HepG2 (cell line): ENCODE data around the gene OR13D1. TPM values are rescaled to one million over a fixed set of nuclear protein-coding genes. Genes with fewer than 3 reads are reported as not detected.

ENCODE experiments used
- ATAC-seq: fragments of 200-7000 bp; cut with Tn5 transposase; 3 replicates; pipeline ENCODE4 v1.9.1; 2020; ENCODE audit warnings: mild to moderate bottlenecking, moderate library complexity
- BruUV-seq: library from RNA; stranded (reverse); fragments of 400-500 nt; replicated peaks from 2 replicates; lab custom pipeline; 2021; lab: Mats Ljungman, UMichigan
- CTCF ChIA-PET: fragments of 300-600 bp; formaldehyde crosslinking; extraction: SDS; loops from one replicate; lab custom pipeline; 2021; ENCODE audit warnings: low total read pairs, inconsistent platforms, low intra/inter-chr PET ratio; lab: Yijun Ruan, JAX
- POLR2A ChIA-PET: fragments of 350-600 bp; sonication (Branson Sonifier 250); formaldehyde crosslinking; loops from one replicate; lab custom pipeline; 2020; ENCODE audit warnings: antibody characterized with exemption, inconsistent platforms; lab: Yijun Ruan, JAX
- DNase-seq: peaks from one replicate; pipeline ENCODE4 v3.0.0-alpha.2; 2015; ENCODE audit warnings: low spot score
- FAIRE-seq: peaks from 3 replicates; lab custom pipeline; 2011; peaks lifted over from hg19 to GRCh38; lab: Jason Lieb, UNC
- H2AFZ ChIP-seq: one replicate; pipeline ENCODE4 v1.6.1; 2011; ENCODE audit warnings: low read length, inconsistent platforms
- H3K27ac ChIP-seq: fragments of 300-600 bp; 3 replicates; pipeline ENCODE4 v1.8.0; 2011; ENCODE audit warnings: mixed run types, mild to moderate bottlenecking, mixed read lengths, low read length, inconsistent platforms; ENCODE audit not compliant: insufficient read depth; ENCODE audit errors: extremely low read length
- H3K27me3 ChIP-seq, 2 experiments: fragments of 200-600 bp in 1 of 2; 2 replicates in 1 of 2; 3 replicates in 1 of 2; pipeline versions ENCODE4 v1.6.0 to v1.8.0; 2011; ENCODE audit warnings: low read length in 2 of 2, mild to moderate bottlenecking in 2 of 2, moderate library complexity in 2 of 2, inconsistent platforms in 1 of 2; ENCODE audit not compliant: insufficient read depth in 2 of 2, control insufficient read depth in 1 of 2
- H3K36me3 ChIP-seq, 2 experiments: fragments of 200-600 bp in 1 of 2; replicated peaks in 1 of 2; 2 replicates in 1 of 2; 3 replicates in 1 of 2; pipeline versions ENCODE4 v1.5.1 to v1.8.0; 2011; ENCODE audit warnings: low read length in 2 of 2, inconsistent platforms in 1 of 2; ENCODE audit not compliant: insufficient read depth in 2 of 2, control insufficient read depth in 1 of 2
- H3K4me1 ChIP-seq: 2 replicates; pipeline ENCODE4 v1.5.1; 2012; ENCODE audit warnings: low read length, inconsistent platforms; ENCODE audit not compliant: insufficient read depth
- H3K4me2 ChIP-seq: 2 replicates; pipeline ENCODE4 v1.6.0; 2011; ENCODE audit warnings: low read depth, low read length, inconsistent platforms
- H3K4me3 ChIP-seq, 3 experiments: fragments of 200-600 bp in 1 of 3; sonication (generic), shearing (Covaris generic) in 1 of 3; replicated peaks in 1 of 3; 2 replicates each; pipeline ENCODE4 v1.5.1; 2011 to 2016; ENCODE audit warnings: low read length in 3 of 3, inconsistent platforms in 2 of 3, low read depth in 2 of 3, mild to moderate bottlenecking in 2 of 3, control low read depth in 1 of 3, mixed read lengths in 1 of 3; ENCODE audit not compliant: insufficient read depth in 1 of 3
- H3K79me2 ChIP-seq: one replicate; pipeline ENCODE4 v1.6.1; 2011; ENCODE audit warnings: low read length, inconsistent platforms; ENCODE audit not compliant: insufficient read depth
- H3K9ac ChIP-seq: 2 replicates; pipeline ENCODE4 v1.6.0; 2011; ENCODE audit warnings: mild to moderate bottlenecking, low read depth, low read length, inconsistent platforms; ENCODE audit not compliant: insufficient read depth
- H3K9me3 ChIP-seq: 2 replicates; pipeline ENCODE4 v1.5.1; 2012; ENCODE audit warnings: mild to moderate bottlenecking, low read length
- H4K20me1 ChIP-seq: 2 replicates; pipeline ENCODE4 v1.6.0; 2011; ENCODE audit warnings: inconsistent platforms, mild to moderate bottlenecking, low read length, moderate library complexity; ENCODE audit not compliant: insufficient read depth
- ARNT ChIP-seq: fragments of 450-650 bp; IDR thresholded peaks from 2 replicates; pipeline ENCODE4 v1.6.1; 2017
- HOXD1 ChIP-seq: sonication (generic); formaldehyde crosslinking; IDR thresholded peaks from 2 replicates; pipeline ENCODE4 v1.5.0; 2020; ENCODE audit warnings: missing genetic modification reagents
- KLF15 ChIP-seq: sonication (generic); formaldehyde crosslinking; IDR thresholded peaks from 2 replicates; pipeline ENCODE4 v1.8.1; 2023; ENCODE audit warnings: borderline replicate concordance, mild to moderate bottlenecking, inconsistent platforms, missing genetic modification reagents, mixed read lengths
- MIXL1 ChIP-seq: IDR thresholded peaks from 2 replicates; pipeline ENCODE4 v1.6.1; 2016
- ONECUT2 ChIP-seq: sonication (generic); formaldehyde crosslinking; IDR thresholded peaks from 2 replicates; pipeline ENCODE4 v1.4.0; 2020; ENCODE audit warnings: missing genetic modification reagents
- RAD21 ChIP-seq: fragments of 450-650 bp; formaldehyde crosslinking; IDR thresholded peaks from 2 replicates; pipeline ENCODE4 v1.5.0; 2020; ENCODE audit warnings: mild to moderate bottlenecking
- SATB2 ChIP-seq: sonication (generic); formaldehyde crosslinking; IDR thresholded peaks from 2 replicates; pipeline ENCODE4 v1.5.0; 2020; ENCODE audit warnings: missing genetic modification reagents
- SMC3 ChIP-seq: IDR thresholded peaks from 2 replicates; pipeline ENCODE4 v1.6.1; 2011; ENCODE audit warnings: low read length, improper control_type of control experiment
- SMYD3 ChIP-seq: sonication (generic); formaldehyde crosslinking; IDR thresholded peaks from 2 replicates; pipeline ENCODE4 v1.8.1; 2023; ENCODE audit warnings: mild to moderate bottlenecking, missing genetic modification reagents
- STAG1 ChIP-seq: sonication (generic); formaldehyde crosslinking; IDR thresholded peaks from 2 replicates; pipeline ENCODE4 v1.4.0; 2020; ENCODE audit warnings: missing genetic modification reagents
- TAF1 ChIP-seq: sonication (generic); formaldehyde crosslinking; IDR thresholded peaks from 2 replicates; pipeline ENCODE4 v1.4.0; 2020; ENCODE audit warnings: missing genetic modification reagents
- TSC22D2 ChIP-seq: sonication (generic); formaldehyde crosslinking; IDR thresholded peaks from 2 replicates; pipeline ENCODE4 v1.5.1; 2020; ENCODE audit warnings: missing genetic modification reagents, mild to moderate bottlenecking, borderline replicate concordance
- ZNF546 ChIP-seq: sonication (generic); formaldehyde crosslinking; conservative IDR thresholded peaks from 2 replicates; pipeline ENCODE4 v1.8.1; 2023; ENCODE audit warnings: mild to moderate bottlenecking, missing genetic modification reagents
- ZNF547 ChIP-seq: sonication (generic); formaldehyde crosslinking; IDR thresholded peaks from 2 replicates; pipeline ENCODE4 v1.5.1; 2020; ENCODE audit warnings: mild to moderate bottlenecking, missing genetic modification reagents
- ZNF674 ChIP-seq: sonication (generic); formaldehyde crosslinking; IDR thresholded peaks from 2 replicates; pipeline ENCODE4 v1.5.0; 2020; ENCODE audit warnings: low read depth, mild to moderate bottlenecking, missing genetic modification reagents
- ZSCAN29 ChIP-seq: sonication (generic); formaldehyde crosslinking; conservative IDR thresholded peaks from 2 replicates; pipeline ENCODE4 v1.4.0; 2020; ENCODE audit warnings: mild to moderate bottlenecking, missing genetic modification reagents
- WGBS: methylation state at CpG from one replicate; pipeline ENCODE4 v1.1.6; 2017; ENCODE audit warnings: low lambda C conversion rate; 5-methylcytosine and 5-hydroxymethylcytosine counted together
- in situ Hi-C: cut with HindIII; loops from 2 replicates; pipeline ENCODE4 v1.10.0; 2017; ENCODE audit warnings: low pct_unique_long_range_greater_than_20kb; ENCODE audit not compliant: extremely low pct_ligation_motif_present
- intact Hi-C: fragments of 100-400 bp; cut with micrococcal nuclease; formaldehyde crosslinking; loops from one replicate; pipeline ENCODE4 v1.10.0; 2022; ENCODE audit not compliant: unreplicated experiment
- polyA plus RNA-seq, 8 experiments: library from polyadenylated mRNA; depleted of rRNA in 3 of 8; stranded (reverse) in 7 of 8; unstranded in 1 of 8; fragments of >200 nt; fragmentation: Illumina TruSeq in 4 of 8; extraction: Trizol in 4 of 8; gene quantifications; 2 replicates each; pipeline versions ENCODE4 v1.2.1 to v1.2.3, GENCODE V29; 2011 to 2016; ENCODE audit warnings: low read depth in 4 of 8, missing spikeins in 1 of 8, mixed read lengths in 1 of 8; ENCODE audit not compliant: insufficient read depth in 1 of 8
- total RNA-seq, 5 experiments: library from RNA; depleted of rRNA; stranded (reverse); fragments of >200 nt; fragmentation: Illumina TruSeq; extraction: Trizol; gene quantifications; 2 replicates each; pipeline ENCODE4 v1.2.3, GENCODE V29; 2016; ENCODE audit warnings: low read depth in 1 of 5
- TF ChIP-seq, protein P1 (sequence below): sonication (generic); formaldehyde crosslinking; IDR thresholded peaks from 2 replicates; pipeline ENCODE4 v1.5.0; 2020; ENCODE audit warnings: mild to moderate bottlenecking, missing genetic modification reagents, moderate library complexity
- TF ChIP-seq, protein P2 (sequence below): sonication (generic); formaldehyde crosslinking; conservative IDR thresholded peaks from 2 replicates; pipeline ENCODE4 v1.4.0; 2020; ENCODE audit warnings: missing genetic modification reagents
- TF ChIP-seq, protein P3 (sequence below): sonication (generic); formaldehyde crosslinking; IDR thresholded peaks from 2 replicates; pipeline ENCODE4 v1.9.0; 2021; ENCODE audit warnings: missing genetic modification reagents, mild to moderate bottlenecking, borderline replicate concordance
- TF ChIP-seq, protein P4 (sequence below): IDR thresholded peaks from 2 replicates; pipeline ENCODE4 v1.6.1; 2016; ENCODE audit warnings: mild to moderate bottlenecking, missing biosample characterization, missing genetic modification reagents
- TF ChIP-seq, protein P5 (sequence below): sonication (generic); IDR thresholded peaks from 2 replicates; pipeline ENCODE4 v1.6.1; 2016; ENCODE audit warnings: low read depth, borderline replicate concordance

The OR13D1 gene
- total and polyA plus RNA-seq, 2 of the 13 experiments (the other 11 are each of a cell fraction or from before 2014, with no cell fraction given) = not detected

DNA sequence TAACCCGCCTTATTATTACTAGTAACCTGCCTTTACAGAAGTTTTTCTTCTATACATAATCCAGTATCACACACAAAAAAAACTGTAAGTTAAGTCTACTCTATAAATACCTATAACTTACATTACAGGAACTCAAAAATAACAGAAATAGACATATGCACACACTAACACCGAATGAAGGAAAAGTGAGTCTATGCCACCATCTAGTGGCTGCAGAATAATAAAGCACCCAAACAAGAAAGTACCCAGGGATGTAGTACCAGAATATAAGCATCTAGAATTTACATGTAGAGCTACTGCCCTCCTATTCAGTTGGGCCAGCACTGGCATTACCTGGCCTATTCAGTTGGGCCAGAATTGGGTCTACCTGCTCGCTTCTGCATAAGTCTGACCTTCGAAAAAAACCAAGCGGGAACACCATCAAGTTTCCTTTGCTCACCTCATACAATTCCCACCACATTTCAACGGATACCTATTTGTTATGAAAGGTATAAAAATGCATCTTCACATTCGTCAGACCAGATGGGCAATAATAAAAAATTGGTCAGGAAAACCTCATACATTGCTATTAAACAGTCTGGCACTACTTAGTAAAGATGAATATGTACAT, 49.2 kb downstream of the OR13D1 start:
- BruUV-seq = no TSS peak
- ATAC-seq = peak; percentile 33
- no peaks in the 10 kb centered on the region for H4K20me1 ChIP-seq
- H3K79me2 ChIP-seq = no peaks in the 10 kb centered on the region
- CTCF ChIA-PET = interaction anchor here (1.3 to 2.5 kb wide), 2 partner anchors 566 to 1346 kb away, joined by 3 to 8 read pairs; no protein-coding TSS in a partner anchor
- in situ Hi-C loops (no loop called here), intact Hi-C loops (loop anchor here (1.0 to 5.0 kb wide), 5 partner anchors 61 to 956 kb away; no protein-coding TSS in a partner anchor)
- no peak overlapping the region for H3K27ac ChIP-seq
- 24% methylated on average over 7 of the region's 7 CpGs for WGBS
- no peaks in the 10 kb centered on the region for H3K27me3 ChIP-seq
- DNase-seq = peak; percentile 68
- H3K9ac ChIP-seq = no peak overlapping the region
- H3K4me2 ChIP-seq = no peak overlapping the region
- H2AFZ ChIP-seq = no peak overlapping the region
- no peaks in the 10 kb centered on the region for H3K36me3 ChIP-seq
- H3K4me3 ChIP-seq = no peak overlapping the region
- FAIRE-seq = peak; percentile 23
- POLR2A ChIA-PET = no interaction called here
- peaks cover 8% of the 10 kb centered on the region for H3K4me1 ChIP-seq
- H3K9me3 ChIP-seq = no peaks in the 10 kb centered on the region
- TF ChIP-seq ZSCAN29 (CRISPR knock-in tag) (no peak), RAD21 (CRISPR knock-in tag) (peak; percentile 62; the same call in 1 of the 2 replicates), ZNF674 (CRISPR knock-in tag) (no peak), TAF1 (CRISPR knock-in tag) (no peak), SMYD3 (CRISPR knock-in tag) (no peak), MIXL1 (no peak), KLF15 (CRISPR knock-in tag) (no peak), TSC22D2 (CRISPR knock-in tag) (no peak), HOXD1 (CRISPR knock-in tag) (no peak), STAG1 (CRISPR knock-in tag) (peak; percentile 81), SMC3 (peak; percentile 66; the same call in 1 of the 2 replicates), SATB2 (CRISPR knock-in tag) (no peak), ZNF546 (CRISPR knock-in tag) (no peak), ONECUT2 (no peak), ZNF547 (no peak), ARNT (no peak)
- TF ChIP-seq, protein P1, sequence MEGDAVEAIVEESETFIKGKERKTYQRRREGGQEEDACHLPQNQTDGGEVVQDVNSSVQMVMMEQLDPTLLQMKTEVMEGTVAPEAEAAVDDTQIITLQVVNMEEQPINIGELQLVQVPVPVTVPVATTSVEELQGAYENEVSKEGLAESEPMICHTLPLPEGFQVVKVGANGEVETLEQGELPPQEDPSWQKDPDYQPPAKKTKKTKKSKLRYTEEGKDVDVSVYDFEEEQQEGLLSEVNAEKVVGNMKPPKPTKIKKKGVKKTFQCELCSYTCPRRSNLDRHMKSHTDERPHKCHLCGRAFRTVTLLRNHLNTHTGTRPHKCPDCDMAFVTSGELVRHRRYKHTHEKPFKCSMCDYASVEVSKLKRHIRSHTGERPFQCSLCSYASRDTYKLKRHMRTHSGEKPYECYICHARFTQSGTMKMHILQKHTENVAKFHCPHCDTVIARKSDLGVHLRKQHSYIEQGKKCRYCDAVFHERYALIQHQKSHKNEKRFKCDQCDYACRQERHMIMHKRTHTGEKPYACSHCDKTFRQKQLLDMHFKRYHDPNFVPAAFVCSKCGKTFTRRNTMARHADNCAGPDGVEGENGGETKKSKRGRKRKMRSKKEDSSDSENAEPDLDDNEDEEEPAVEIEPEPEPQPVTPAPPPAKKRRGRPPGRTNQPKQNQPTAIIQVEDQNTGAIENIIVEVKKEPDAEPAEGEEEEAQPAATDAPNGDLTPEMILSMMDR (CRISPR knock-in tag) = peak; percentile 79
- TF ChIP-seq, protein P2, sequence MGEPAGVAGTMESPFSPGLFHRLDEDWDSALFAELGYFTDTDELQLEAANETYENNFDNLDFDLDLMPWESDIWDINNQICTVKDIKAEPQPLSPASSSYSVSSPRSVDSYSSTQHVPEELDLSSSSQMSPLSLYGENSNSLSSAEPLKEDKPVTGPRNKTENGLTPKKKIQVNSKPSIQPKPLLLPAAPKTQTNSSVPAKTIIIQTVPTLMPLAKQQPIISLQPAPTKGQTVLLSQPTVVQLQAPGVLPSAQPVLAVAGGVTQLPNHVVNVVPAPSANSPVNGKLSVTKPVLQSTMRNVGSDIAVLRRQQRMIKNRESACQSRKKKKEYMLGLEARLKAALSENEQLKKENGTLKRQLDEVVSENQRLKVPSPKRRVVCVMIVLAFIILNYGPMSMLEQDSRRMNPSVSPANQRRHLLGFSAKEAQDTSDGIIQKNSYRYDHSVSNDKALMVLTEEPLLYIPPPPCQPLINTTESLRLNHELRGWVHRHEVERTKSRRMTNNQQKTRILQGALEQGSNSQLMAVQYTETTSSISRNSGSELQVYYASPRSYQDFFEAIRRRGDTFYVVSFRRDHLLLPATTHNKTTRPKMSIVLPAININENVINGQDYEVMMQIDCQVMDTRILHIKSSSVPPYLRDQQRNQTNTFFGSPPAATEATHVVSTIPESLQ (CRISPR knock-in tag) = no peak
- TF ChIP-seq, protein P3, sequence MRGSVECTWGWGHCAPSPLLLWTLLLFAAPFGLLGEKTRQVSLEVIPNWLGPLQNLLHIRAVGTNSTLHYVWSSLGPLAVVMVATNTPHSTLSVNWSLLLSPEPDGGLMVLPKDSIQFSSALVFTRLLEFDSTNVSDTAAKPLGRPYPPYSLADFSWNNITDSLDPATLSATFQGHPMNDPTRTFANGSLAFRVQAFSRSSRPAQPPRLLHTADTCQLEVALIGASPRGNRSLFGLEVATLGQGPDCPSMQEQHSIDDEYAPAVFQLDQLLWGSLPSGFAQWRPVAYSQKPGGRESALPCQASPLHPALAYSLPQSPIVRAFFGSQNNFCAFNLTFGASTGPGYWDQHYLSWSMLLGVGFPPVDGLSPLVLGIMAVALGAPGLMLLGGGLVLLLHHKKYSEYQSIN (CRISPR knock-in tag) = no peak
- TF ChIP-seq, protein P4, sequence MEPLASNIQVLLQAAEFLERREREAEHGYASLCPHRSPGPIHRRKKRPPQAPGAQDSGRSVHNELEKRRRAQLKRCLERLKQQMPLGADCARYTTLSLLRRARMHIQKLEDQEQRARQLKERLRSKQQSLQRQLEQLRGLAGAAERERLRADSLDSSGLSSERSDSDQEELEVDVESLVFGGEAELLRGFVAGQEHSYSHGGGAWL = no peak
- TF ChIP-seq, protein P5, sequence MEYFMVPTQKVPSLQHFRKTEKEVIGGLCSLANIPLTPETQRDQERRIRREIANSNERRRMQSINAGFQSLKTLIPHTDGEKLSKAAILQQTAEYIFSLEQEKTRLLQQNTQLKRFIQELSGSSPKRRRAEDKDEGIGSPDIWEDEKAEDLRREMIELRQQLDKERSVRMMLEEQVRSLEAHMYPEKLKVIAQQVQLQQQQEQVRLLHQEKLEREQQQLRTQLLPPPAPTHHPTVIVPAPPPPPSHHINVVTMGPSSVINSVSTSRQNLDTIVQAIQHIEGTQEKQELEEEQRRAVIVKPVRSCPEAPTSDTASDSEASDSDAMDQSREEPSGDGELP = no peak
